ENCODE data around the gene SMPD4. TPM values are rescaled to one million over a fixed set of nuclear protein-coding genes. Genes with fewer than 3 reads are reported as not detected.
"Not testable (repeated sequence)": the region's sequence is repeated elsewhere in the genome, so short reads cannot be mapped to it uniquely, and the experiment has no call there.

SMPD4 gene
- total RNA-seq, 2 donors from 2014 or later, result 67.6 to 83.3 TPM

DNA sequence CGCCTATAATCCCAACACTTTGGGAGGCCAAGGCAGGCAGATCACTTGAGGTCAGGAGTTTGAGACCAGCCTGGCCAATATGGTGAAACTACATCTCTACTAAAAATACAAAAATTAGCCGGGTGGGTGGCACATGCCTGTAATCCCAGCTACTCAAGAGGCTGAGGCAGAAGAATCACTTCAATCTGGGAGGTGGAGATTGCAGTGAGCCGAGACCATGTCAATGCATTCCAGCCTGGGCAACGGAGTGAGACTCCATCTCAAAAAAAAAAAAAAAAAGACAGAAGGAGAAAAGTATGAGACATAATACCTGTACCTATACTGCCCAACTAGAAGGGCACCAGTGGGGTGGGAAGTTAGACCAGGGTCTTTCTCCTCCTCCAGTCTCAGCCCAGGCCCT lies 22.0 kb downstream of the SMPD4 start:
- H3K4me1 Mint-ChIP-seq; H3K36me3 Mint-ChIP-seq (ENCODE audit: low read depth); ATAC-seq; H3K9me3 ChIP-seq (ENCODE audit: control insufficient read depth, low read length, poor library complexity, severe bottlenecking); DNase-seq; H3K4me3 Mint-ChIP-seq; H3K27me3 Mint-ChIP-seq: not testable (repeated sequence)
- H3K27ac Mint-ChIP-seq, result peak overlapping the region; percentile 9

DNA sequence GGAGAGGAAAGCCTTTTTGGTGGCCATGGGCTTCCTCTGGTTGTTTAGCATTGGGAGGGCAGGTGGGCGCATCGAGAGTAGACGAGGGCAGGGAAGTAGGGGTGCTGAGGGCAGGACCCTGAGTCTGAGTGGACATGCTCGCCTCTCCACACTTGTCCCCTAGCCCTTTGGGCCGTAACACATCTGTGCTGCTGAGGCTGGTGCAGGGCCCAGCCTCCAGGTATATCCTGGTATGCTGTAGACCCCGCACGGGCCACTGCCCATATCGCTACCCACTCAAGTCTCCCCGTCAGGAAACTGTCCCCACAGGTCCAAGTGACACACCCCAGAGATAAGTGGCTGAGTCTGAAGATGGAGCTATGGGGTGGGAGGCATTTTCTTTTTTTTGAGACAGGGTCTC lies 22.8 kb downstream of the SMPD4 start:
- H3K27ac Mint-ChIP-seq, result peak overlapping the region; percentile 34
- DNase-seq (no peak), ATAC-seq (no peak)
- no peaks in the 10 kb centered on the region for H3K9me3 ChIP-seq (ENCODE audit: control insufficient read depth, low read length, poor library complexity, severe bottlenecking)
- H3K4me1 Mint-ChIP-seq, result peaks cover 4% of the 10 kb centered on the region
- no peak overlapping the region for H3K4me3 Mint-ChIP-seq
- H3K36me3 Mint-ChIP-seq (ENCODE audit: low read depth), result peaks cover 2% of the 10 kb centered on the region
- no peaks in the 10 kb centered on the region for H3K27me3 Mint-ChIP-seq

DNA sequence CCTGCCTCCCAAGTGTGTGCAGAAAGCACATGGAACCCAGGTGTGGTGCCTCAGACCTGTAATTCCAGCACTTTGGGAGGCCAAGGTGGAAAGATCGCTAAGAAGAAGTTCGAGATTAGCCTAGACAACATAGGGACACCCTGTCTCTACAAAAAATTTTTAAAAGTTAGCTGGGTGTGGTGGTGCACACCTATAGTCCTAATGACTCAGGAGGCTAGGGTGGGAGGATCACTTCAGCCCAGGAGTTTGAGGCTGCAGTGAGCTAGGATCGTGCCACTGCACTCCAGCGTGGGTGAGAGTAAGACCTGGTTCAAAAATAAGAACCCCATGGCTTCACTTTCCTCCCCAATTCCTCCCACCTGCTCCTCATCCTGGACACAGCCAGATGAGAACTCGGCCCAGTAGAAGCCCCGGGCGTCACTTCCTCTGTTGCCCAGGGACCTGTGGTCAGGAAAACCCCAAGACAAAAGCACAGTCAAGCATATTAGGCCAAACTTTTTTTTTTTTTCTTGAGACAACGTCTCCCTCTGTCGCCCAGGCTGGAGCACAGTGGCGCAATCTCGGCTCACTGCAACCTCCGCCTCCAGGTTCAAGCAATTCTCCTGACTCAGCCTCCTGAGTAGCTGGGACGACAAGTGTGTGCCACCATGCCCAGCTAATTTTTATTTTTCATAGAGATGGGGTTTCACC lies 23.4 kb downstream of the SMPD4 start:
- not testable (repeated sequence) for H3K36me3 Mint-ChIP-seq (ENCODE audit: low read depth); DNase-seq; H3K9me3 ChIP-seq (ENCODE audit: control insufficient read depth, low read length, poor library complexity, severe bottlenecking); H3K4me3 Mint-ChIP-seq; H3K4me1 Mint-ChIP-seq; H3K27me3 Mint-ChIP-seq
- H3K27ac Mint-ChIP-seq, result peak overlapping the region; percentile 43
- ATAC-seq, result peak; percentile 50

DNA sequence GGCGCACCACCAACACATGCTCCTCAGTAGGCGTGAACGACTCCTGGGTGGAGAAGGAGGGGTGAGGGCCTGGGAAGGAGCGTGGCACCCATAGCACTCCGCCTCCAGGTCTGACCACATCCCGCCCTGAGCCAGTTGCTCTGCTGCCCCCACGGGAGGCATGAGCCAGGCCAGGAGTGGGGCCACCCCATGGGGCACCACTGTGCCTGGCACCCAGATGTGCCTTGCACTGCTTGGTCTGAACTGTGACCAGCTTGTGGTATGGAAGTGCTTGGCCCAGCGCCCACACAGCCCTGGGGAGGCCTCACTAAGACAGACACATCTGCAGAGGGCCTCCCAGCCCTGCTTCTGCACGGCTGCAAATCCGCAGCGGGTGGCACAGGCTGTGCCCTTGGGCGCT lies 24.0 kb downstream of the SMPD4 start:
- H3K4me3 Mint-ChIP-seq; H3K9me3 ChIP-seq (ENCODE audit: control insufficient read depth, low read length, poor library complexity, severe bottlenecking); H3K27me3 Mint-ChIP-seq; H3K4me1 Mint-ChIP-seq; H3K36me3 Mint-ChIP-seq (ENCODE audit: low read depth); DNase-seq: not testable (repeated sequence)
- H3K27ac Mint-ChIP-seq, result peak overlapping the region; percentile 43
- ATAC-seq, result peak; percentile 18

DNA sequence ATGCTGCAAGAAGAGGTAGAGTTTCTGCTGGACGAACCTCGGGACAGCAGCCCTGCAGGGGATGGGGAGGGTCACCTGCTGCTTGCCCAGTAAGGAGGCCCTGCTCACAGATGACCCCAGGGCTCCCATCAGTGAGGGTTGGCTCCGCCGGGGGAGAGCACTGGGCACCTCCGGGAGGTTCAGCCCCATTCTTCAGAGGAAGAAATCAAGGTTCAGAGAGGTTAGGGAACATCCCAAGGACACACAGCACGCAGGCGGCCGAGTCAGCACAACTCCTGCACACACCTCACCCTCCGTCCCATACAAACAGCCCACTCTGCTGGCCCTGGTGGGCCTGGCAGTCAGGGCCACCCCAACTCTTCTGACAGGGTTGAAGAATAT lies 24.8 kb downstream of the SMPD4 start:
- no peaks in the 10 kb centered on the region for H3K9me3 ChIP-seq (ENCODE audit: control insufficient read depth, low read length, poor library complexity, severe bottlenecking)
- DNase-seq (no peak), ATAC-seq (no peak)
- H3K36me3 Mint-ChIP-seq (ENCODE audit: low read depth), result peaks cover 2% of the 10 kb centered on the region
- H3K27me3 Mint-ChIP-seq, result no peaks in the 10 kb centered on the region
- H3K27ac Mint-ChIP-seq, result no peak overlapping the region
- peaks cover 4% of the 10 kb centered on the region for H3K4me1 Mint-ChIP-seq
- H3K4me3 Mint-ChIP-seq, result no peak overlapping the region

DNA sequence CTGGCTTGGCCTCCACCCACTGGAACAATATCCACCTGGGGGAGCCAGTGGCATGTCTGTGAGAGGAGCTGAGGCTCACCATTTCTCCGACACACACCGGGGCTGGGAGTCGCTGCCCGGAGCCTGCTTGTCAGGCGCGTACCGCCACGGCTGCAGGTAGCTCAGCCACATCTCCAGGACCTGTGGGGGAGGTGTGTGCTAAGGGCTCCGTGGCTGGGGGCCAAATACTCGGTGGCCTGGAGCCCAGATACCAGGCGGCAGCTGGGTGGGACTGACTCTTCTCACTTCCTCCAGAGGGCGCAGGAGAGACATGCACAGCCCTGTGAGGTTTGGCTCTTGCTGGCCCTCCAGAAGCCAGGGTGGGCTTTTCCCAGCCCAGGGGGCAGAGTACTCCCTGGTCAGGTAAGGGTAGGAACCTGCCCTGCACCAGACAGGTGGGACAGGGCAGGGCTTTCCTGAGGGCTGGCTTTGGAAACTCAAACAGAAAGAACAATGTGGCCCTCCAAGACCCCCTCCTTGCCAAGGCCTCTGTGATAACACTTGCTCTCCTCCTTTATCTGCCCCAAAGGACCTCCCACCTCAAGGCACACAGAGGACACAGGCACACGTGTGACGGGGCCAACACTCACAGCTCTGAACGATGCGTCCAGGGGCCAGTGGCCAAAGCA lies 25.3 kb downstream of the SMPD4 start:
- H3K36me3 Mint-ChIP-seq (ENCODE audit: low read depth); H3K4me3 Mint-ChIP-seq; DNase-seq; H3K9me3 ChIP-seq (ENCODE audit: control insufficient read depth, low read length, poor library complexity, severe bottlenecking); H3K27me3 Mint-ChIP-seq; H3K4me1 Mint-ChIP-seq: not testable (repeated sequence)
- peak; percentile 13 for ATAC-seq
- H3K27ac Mint-ChIP-seq, result peak overlapping the region; percentile 4

DNA sequence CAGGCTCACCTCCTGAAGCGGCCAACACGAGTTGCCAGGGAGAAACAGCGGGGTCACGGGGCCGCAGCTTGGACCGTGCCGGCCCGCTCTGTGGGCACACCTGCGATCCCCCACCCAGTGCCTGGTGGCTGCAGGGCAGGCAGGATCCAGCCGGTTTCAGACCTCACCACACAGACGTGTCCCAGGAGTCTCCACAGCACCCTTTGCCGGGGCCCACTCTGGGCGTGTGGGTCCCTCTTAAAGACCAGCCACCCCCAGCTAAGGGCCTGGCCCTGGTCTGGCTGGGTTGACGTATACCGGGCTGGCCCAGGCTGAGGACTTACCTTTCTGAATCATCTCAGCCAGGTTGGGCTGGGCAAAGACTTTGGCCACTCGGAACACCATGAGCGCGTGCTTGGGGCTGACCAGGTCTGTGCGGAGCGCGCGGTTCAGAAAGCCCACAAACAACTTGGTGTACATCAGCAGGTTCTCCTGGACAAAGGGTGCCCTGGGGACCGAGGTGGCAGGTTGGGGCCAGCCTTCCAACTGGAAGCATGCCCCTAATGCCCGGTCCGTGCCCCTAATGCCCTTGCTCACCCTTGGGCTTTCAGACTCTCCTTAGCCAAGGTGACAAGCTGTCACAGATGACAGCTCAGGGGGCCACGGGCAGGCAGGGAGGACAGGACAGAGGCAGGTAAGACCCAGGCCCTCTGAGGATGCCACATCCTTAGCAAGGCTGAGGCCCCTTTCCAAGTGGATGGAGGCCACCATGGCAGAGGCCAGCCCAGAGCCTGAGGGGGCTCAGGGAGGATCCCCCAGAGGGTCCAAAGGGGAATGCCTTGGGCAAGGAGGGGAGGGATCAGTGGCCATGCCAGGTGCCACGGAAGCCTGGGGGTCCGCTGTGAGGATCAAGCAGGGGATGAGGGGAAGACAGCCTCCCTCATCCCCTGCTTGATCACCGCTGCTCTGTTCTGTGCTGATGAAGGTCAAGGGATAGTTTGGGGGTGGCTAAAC lies 26.3 kb downstream of the SMPD4 start:
- peaks cover 4% of the 10 kb centered on the region for H3K4me1 Mint-ChIP-seq
- no peaks in the 10 kb centered on the region for H3K27me3 Mint-ChIP-seq
- ATAC-seq (no peak), DNase-seq (no peak)
- no peaks in the 10 kb centered on the region for H3K36me3 Mint-ChIP-seq (ENCODE audit: low read depth)
- H3K9me3 ChIP-seq (ENCODE audit: control insufficient read depth, low read length, poor library complexity, severe bottlenecking), result no peaks in the 10 kb centered on the region
- peak overlapping the region; percentile 67 for H3K27ac Mint-ChIP-seq
- H3K4me3 Mint-ChIP-seq, result no peak overlapping the region

DNA sequence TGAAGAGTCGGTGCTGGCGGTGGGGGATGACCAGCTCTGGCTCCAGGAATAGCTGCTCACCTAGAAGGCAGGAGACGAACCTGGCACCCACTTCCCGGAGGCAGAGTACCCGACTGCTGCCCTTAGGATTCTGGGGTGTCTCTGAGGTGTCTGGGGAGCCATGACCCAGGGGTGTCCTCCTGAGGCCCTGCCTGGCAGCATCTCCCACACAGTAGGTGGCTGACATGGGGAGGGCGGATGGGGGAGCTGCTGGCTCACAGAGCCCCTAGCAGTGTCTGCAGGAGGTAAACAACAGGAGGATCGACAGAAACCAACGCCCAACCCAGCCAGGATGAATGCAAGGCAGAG lies 27.0 kb downstream of the SMPD4 start:
- ATAC-seq; H3K27ac Mint-ChIP-seq; H3K4me1 Mint-ChIP-seq; H3K36me3 Mint-ChIP-seq (ENCODE audit: low read depth); DNase-seq; H3K27me3 Mint-ChIP-seq; H3K9me3 ChIP-seq (ENCODE audit: control insufficient read depth, low read length, poor library complexity, severe bottlenecking); H3K4me3 Mint-ChIP-seq: not testable (repeated sequence)

DNA sequence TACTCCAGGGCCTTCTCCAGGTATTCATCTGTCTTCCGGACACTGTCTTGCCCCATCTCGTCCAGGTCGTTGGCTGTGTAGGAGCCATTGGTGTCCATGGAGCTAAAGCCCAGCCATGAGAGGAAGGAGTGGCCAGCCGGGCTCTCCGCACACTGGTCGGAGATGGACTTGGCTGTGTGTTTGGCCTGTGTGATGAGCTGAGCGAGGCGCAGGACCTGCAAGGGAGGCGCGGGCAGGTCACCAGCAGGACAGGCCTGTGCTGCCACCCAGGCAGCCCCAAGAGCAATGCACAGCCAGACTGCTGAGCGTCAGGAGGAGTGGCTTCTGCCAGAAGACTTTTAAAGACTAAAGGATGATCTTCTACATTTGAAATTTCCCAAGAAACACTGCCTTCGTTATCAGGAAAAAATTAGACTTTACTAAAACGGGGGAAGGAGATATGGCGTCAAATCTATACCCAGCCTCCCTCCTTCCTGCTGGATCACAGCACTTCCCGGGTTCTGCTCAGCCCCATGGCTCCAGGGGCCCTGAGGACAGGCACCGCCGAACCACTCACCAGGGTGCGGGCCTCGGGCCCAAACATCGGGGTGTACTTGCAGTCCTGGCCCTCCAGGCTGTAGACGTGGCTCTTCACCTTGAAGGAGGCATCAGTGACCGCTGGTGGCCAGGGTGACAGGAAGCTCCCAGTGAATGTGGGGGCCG lies 27.5 kb downstream of the SMPD4 start:
- H3K27ac Mint-ChIP-seq, result not testable (repeated sequence)

DNA sequence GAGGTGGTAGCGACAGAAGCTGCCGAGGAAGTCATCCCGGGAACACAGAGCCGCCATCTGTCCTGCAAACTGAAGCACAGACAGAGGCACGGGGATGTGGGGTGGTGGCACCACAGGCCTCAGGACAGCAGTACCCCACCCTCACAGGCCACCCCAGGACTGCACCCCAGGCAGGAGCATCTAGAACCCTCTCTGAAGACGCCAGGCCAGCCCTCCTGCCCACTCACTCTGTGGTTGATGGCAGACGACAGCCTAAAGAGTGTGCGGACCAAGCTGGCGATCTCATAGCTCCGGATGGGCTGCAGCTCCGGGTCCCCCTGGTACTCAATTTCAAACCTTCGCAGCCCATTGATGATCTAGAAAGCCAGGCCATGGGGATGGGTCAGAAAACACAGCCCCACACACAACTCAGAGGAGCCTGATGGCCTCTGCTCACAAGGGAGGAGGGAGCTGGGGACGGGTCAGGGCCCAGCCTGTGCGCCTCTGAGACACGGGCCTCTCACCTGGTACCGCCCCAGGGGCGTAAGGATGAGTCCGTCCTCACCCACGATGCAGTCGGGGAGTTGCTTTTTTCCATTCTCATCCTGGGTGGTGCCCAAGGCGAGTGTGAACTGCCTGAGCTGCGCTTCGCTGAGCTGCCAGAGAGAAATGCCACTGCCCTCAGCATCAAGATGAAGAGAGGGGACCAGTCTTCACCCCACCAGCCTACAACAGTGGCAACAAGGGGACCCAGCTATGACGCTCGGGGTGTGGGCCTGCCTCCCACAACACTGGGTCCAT lies 28.4 kb downstream of the SMPD4 start:
- H3K4me3 Mint-ChIP-seq, result no peak overlapping the region
- H3K27me3 Mint-ChIP-seq, result no peaks in the 10 kb centered on the region
- no peak for ATAC-seq
- H3K27ac Mint-ChIP-seq, result no peak overlapping the region
- peaks cover under 1% of the 10 kb centered on the region for H3K4me1 Mint-ChIP-seq
- no peak for DNase-seq
- no peaks in the 10 kb centered on the region for H3K9me3 ChIP-seq (ENCODE audit: control insufficient read depth, low read length, poor library complexity, severe bottlenecking)
- no peaks in the 10 kb centered on the region for H3K36me3 Mint-ChIP-seq (ENCODE audit: low read depth)

More for the DNA sequence above, 27.5 kb downstream of the SMPD4 start:
- not testable (repeated sequence) for H3K9me3 ChIP-seq (ENCODE audit: control insufficient read depth, low read length, poor library complexity, severe bottlenecking); H3K27me3 Mint-ChIP-seq; ATAC-seq; DNase-seq; H3K4me3 Mint-ChIP-seq; H3K36me3 Mint-ChIP-seq (ENCODE audit: low read depth); H3K4me1 Mint-ChIP-seq

DNA sequence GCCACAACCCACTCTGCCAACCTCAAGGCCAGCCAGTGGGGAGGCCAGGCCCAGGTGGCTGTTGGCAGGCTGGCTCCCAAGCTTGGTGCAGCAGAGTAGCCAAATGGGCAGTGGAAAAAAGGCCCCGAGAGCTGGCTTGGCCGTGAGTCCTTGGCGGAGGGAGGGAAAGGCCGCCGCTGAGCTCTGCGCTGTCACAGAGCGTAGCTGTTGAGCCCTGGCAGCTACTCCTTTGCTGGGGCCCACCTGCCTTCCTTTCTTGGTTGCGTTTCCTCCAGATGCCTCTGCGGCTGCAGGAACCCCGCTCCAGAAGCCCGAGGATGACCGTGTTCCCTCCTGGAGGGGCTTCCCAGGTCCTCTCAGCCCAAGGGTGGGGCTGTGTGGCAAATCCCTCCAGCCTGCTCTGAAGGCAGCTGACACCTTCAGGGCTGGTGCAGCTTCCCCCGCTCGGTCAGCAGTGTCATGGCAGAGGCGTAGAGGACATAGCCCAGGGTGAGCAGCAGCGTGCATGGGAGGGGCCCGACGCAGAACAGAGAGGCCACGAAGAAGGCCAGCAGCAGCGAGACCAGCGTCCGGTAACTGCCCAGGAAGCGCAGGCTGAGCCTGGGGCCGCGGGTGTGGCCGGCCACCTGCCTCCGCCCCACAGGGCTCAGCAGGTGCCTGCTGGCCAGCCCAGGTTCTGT lies 29.1 kb downstream of the SMPD4 start:
- H3K27me3 Mint-ChIP-seq; DNase-seq; H3K4me1 Mint-ChIP-seq; ATAC-seq; H3K4me3 Mint-ChIP-seq; H3K36me3 Mint-ChIP-seq (ENCODE audit: low read depth); H3K9me3 ChIP-seq (ENCODE audit: control insufficient read depth, low read length, poor library complexity, severe bottlenecking); H3K27ac Mint-ChIP-seq: not testable (repeated sequence)

DNA sequence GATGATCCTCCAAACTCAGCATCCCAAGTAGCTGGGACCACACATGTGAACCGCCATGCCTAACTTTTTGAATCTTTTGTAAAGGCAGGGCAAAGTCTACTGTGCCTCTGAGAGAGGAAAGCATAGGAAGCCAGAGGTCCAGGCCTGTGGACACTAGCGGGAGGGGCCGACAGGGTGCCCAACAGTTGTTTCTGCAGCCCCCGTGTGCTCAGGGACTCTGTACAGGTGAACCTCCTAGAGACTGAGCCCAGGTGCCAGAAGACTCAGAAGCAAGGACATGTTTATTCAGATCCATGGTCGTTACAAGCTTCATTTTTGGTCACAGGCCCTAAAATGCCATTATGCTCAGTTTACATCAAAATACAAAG lies 30.3 kb downstream of the SMPD4 start:
- not testable (repeated sequence) for ATAC-seq; H3K36me3 Mint-ChIP-seq (ENCODE audit: low read depth); H3K4me3 Mint-ChIP-seq; DNase-seq; H3K27me3 Mint-ChIP-seq; H3K4me1 Mint-ChIP-seq; H3K27ac Mint-ChIP-seq; H3K9me3 ChIP-seq (ENCODE audit: control insufficient read depth, low read length, poor library complexity, severe bottlenecking)
